HG03066 (cell line): ENCODE results near the gene AOAH.
"Not testable (repeated sequence)": the region's sequence is repeated elsewhere in the genome, so short reads cannot be mapped to it uniquely, and the experiment has no call there.

ENCODE experiments used
- ATAC-seq: cut with Tn5 transposase; IDR thresholded peaks from one replicate; pipeline ENCODE4 v1.9.1; 2021; ENCODE audit warnings: low read depth; ENCODE audit not compliant: unreplicated experiment

Gene AOAH

DNA sequence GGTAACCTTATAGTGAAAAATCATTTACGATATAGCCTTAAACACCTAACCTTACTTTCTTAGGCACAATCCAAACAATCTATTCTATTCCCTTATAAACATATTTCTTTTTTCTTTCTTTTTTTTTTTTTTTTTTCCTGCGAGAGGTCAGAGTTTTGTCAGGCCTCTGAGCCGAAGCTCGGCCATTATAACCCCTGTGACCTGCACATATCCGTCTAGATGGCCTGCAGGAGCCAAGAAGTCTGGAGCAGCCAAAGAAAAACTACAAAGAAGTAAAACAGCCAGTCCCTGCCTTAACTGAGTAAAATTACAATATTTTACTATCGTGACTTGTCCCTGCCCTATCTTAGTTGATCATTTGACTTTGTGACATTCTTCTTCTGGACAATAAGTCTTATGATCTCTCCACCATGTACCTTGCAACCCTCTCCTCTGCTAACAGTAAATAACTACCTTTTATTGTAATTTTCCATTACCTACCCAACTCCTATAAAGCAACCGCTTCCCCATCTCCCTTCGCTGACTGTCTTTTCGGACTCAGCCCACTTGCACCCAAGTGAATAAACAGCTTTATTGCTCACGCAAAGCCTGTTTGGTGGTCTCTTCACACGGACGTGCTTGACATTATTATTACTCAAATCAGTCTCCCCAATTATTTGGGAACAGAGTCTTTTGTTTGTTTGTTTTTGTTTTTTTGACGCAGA lies 64.5 kb downstream of the AOAH start:
- ATAC-seq = no peak

DNA sequence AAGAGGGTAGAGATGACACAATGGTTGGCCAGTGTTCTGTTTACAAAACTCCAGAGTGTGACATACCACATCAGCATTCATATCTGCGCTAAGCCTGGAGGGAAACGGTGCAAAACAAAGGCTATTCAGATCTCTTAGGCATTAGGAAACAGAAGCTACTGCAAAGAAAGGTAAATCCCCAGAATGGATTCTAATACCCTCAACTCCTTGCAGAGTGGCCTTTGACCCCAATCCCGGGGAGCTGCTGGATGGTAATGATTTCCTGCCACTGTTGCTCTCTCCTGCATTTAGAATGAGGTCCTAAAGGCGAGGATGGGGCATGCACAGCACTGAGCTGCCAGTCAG lies 65.2 kb downstream of the AOAH start:
- no peak for ATAC-seq

DNA sequence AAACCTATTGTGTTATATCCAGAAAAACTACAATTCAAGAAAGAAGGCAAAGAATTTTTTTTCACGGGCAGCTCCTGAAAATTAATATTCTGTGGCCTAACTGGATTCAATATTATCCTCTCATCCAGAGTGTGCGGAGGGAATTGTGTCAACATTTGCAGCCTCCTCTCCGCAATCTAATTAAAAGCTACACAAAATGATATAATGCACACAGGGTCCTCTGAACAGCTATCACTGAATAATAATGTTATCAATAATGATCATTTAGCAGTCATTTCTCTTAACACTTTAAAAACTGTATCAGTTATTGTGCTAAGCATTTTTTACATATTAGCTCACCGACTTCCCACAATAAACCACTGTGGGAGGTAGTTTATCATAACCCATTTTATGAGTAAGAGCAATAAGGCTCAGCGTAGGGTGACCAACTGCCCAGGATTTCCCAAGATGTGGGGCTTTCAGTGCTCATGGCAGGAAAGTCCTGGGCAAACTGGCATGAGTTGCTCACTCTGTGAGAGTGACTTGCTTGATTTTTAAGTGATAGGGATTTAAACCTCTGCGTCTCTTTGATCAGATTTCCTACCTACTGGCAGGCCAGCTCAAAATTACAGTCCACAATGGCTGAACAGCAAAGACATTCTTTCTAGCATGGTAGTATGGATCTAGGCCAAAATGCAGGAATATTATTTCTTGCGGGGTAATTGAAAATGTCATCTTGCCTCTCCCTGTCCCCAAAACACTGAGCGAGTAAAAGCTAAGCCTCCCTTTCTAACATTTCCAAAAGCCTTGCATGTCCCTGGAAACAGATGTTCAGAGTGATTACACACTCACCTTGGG lies 65.7 kb downstream of the AOAH start:
- ATAC-seq = no peak

DNA sequence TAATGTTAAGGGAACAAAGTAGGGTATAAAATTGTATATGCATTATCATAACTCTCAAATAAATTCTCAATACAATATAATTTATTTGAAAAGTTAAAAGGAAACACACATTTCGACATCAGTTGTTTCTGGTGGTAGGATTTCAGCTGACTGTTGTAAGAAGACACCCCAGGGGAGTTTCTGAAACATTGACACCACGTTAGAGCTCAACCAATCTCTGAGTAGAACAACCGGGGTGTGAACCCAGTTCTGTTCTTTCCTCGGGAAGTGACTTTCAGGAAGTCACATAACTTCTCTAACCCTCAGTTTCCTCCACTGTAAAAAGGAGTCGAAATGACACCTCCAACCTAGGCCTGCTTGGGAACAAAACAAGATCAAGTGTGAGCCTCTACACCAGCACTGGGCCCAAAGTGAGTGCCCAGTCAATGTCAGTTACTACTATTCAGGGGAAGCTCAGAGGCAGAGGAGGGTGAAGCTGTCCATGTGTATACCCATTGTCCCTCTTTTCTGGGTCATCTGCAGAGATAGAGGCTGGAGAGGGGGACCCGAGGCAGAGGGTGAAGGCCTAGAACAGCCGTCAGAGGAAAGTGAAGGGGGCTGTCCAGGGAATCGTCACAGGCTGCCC lies 67.1 kb downstream of the AOAH start:
- ATAC-seq = no peak

DNA sequence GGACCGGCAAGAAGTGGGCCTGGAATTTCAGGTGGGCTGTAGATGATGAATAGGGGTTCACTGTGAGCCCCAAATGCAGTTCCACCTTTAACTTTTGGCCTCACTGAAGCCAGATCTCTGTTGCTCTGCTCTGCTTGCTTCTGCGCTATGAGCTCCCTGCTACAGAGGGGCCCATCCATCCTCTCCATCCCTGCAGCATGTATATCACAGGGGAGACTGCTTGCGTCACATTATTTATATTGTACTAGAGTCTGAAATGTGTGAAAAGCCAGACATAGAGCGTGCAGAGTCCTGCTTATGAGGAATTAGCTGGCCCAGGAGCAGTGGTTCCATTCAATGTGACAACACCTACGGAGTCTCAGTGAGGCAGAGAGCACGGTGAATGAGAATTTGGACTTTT lies 69.9 kb downstream of the AOAH start:
- ATAC-seq = no peak

DNA sequence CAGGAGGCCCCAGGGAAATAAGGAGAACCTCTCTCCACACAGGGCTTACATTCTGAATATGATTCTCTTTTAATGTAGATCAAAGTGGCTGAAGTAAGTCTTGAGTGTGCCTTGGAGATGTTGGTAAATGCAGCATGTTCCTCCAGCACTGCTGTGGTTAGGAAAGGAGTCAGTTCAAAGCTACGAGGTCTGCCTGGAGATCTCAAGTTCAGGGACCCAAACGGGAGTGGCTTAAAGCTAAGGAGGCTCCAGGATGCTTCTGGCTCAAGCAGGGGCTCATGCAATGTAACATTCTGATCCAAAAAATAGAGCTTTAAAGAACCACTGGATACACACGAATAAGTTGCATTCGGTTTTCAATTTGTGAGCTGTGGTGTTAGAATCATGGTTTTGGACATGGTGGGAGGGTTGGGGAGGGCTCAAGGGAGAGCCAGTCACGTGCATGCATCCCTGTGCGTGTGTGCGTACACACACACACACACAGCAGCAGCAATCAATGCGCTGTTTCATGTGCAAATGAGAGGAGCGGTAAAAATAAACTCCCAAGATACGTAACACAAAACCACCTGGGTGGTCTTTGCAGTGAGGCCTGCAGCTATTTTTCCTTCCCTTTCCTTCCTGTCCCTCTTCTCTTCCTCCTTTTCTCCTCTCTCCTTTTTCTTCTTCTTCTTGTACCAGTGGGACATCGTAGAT lies 70.5 kb downstream of the AOAH start:
- ATAC-seq = no peak

DNA sequence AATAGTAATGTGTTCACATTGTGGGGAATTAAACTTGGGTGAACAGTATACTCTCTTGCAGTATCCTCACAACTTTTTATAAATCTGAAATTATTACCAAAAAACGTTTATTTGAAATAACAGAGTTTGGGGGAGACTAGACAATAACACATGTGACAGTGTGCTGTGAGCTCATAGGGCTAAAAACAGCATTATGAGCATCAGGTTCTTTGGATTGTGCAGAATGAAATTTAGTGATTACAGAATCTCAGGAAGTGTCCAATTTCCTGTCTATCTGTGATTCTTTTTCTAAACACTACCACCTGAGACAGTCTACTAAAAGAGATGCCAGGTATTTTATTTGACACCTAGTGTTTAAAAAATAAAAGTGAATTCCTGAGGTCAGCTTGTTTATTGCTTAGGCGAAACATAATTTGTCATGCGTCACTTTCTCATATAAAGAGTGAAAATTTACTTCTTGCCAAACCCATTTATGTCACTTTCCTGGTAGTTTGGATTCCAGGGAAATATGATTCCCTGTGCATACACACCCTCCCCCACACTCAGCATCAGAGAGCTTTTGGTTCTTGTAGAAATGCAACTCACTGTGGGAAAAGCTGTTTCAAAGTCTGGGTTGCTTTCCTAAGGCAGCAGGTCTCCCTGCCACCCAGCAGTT lies 71.2 kb downstream of the AOAH start:
- ATAC-seq = no peak

DNA sequence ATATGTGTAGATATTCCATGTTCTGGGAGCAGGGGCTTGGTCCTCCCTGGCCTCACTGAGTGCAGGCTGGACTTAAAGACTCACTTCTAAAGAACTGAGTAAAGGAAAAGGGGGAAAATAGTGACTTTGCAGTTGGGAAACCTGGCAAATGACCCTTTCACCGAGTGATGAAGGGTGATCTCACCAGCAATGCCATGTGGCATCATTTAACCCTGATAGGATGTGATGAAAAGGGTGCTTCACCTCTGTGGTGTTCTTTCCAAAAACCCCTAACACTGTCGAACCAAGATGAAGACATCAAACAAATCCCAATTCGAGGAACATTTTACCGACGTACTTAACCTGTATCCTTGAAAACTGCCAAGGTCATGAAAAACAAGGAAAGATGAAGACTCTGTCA lies 71.9 kb downstream of the AOAH start:
- no peak for ATAC-seq

DNA sequence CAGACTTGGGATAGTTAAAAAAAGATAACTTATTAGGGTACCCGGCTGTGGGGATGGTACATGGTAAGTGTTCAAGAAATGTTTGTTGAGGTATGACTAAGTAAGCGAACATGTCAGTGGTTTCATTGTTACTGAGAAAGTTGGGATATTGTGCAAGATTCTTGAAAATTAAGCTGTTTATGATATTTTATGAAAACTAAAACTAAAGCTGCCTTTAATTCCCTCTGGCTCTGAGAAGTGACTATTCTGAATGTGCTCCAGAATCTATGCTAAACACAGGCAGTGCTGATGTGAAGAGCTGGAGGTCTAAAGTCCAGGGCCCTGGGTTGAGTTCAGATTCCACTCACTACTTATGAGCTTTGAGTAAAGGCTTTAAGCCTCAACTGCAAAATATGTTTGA lies 72.9 kb downstream of the AOAH start:
- no peak for ATAC-seq

DNA sequence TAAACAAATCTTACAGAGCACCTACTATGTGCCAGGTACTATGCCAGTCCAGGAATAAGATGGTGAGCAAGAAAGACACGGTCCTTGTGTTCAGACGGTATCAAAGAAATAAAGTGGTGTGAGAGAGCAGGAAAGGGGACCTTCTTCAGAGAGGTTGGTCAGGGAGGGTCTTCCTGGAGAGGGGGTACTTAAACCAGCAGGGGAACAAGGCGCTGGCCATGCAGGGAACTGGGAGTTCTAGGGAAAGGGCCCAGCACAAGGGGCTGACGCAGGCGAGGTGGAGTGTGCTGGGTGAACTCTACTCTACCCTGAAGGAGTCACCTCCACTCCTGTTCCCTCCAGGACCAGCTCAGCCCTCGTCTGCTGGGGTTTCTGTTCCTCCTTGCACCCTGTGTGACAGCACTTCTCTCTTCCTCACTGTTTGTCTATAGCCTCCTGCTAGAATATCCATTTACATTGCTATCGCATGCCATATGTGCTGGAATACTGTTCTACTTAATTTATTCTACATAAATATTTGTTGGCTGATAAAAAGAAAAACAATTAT lies 73.5 kb downstream of the AOAH start:
- ATAC-seq = no peak

DNA sequence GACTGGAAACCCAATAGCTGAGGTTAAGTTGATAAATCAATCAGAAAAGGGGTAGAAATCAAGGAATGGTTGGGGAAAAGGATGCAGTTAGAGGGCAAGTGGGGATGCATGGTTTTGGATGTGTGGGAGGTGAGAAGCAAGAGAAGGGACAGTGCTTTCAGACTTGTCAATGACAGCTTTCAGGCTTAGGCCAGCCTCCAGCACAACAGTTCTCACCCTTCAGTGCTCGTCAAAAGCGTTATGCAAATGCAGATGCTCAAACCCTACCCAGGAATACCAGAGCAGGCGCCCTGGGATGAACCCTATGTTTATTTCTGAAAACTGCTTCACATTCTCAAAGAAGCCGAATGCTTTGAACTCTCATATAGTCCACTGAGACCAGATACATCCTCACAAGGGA lies 74.0 kb downstream of the AOAH start:
- ATAC-seq = no peak

DNA sequence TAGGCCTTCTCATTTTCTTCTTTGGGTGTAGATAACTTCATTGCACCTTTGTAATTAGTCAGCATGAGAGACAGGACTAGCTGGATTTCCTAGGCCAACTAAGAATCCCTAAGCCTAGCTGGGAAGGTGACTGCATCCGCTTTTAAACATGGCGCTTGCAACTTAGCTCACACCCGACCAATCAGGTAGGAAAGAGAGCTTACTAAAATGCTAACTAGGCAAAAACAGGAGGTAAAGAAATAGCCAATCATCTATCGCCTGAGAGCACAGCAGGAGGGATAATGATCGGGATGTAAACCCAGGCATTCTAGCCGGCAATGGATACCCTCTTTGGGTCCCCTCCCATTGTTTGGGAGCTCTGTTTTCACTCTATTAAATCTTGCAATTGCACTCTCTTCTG lies 75.0 kb downstream of the AOAH start:
- not testable (repeated sequence) for ATAC-seq

DNA sequence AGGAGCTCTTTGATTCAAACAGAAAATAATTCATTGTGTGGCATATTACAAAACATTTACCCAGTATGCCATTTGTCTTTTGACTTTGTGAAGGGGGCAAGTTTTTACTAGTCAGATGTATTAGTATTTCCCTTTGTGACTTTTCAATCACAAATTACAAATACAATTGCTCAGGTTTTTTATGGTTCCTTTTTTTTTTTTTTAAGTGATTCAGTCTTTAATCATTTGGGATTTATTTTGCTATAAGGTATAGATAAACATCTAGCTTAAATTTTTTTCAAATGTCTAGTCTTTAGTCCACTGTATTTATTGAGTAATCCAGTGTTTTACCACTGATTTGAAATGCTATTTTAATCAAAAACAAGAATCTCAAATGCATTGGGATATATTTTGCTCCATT lies 75.9 kb downstream of the AOAH start:
- no peak for ATAC-seq

DNA sequence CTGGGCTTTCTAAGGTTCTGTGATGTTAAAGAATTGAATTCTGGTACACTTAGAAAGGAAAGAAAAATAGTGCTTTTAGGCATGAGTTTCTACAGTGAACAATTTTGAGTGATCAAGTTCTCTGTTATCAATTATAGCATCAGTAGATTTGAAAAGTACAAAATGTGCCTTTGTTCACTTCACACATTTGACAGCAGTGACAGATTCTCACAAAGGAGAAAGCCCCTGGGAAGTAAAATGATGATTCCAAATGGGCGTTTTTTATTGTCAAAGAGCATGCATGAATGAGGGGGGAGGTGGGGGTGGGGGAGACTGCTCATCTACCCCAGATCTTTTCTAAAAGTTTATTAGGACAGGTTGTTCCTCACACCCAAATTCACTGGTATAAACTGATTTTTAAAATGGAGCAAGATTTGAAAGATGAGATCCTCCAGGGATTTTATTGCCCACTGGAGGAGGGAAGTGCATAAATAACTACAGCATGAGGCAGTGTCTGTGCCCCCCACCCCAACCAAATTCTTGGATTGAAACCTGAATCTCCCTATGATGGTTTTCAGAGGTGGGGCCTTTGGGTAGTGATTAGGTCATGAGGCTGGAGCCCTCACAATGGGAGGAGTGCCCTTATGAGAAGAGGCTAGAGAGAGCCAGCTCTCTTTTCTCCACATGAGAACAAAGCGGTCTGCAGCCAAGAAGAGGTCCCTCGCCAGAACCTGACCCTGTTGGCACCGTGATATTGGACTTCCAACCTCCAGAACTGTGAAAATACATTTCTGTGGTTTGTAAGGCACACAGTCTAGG lies 79.5 kb downstream of the AOAH start:
- no peak for ATAC-seq

DNA sequence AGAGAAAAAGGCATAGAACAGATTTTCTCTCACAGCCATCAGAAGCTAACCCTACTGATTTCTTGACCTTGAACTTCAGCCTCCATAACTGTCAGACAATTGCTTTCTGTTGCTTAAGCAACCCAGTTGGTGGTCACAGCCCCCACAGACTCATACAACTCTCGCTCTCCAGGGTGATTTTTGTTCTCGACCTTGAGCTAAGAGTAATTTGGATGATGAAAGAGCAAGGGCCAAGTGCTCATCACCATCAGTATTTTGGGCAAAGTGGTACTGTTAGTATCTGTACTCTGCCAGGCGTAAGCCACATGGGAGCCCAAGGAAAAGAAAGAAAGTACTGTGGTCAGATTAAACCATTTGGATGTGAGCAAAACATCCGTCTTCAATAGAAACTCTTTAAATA lies 81.9 kb downstream of the AOAH start:
- ATAC-seq = no peak

DNA sequence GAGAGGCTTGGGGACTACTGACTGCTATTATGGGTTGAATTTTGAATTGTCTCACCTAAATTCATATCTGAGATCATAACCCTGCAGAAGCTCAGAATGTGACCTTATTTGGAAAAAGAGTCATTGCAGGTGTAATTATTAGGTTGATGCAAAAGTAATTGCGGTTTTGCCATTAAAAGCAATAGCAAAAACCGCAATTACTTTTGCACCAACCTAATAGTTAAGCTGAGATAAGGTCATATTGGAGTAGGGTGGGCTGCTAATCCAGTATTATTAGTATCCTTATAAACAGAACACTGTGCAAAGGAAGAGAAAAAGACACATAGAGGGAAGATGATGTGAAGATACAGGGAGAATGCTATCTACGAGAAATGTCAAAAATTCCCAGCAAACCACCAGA lies 82.3 kb downstream of the AOAH start:
- no peak for ATAC-seq

DNA sequence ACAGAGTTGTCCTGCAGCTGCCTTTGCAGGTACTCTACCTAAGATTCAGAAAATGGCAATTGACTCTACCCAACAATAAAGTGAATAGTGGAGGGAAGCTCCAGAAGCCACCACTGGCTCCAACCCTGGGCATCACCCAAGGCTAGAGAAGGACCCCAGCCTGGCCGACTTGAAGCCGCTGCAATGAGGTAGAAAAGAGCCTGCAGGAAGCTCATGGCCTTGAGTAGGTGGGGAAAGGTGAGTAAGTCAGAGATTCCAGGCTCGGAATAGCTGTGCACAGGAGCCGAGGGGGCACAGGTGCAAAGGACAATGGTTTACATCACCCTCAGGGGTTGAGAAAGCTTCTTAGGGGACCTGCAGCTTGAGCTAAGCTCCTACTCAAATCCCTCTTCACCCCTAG lies 83.6 kb downstream of the AOAH start:
- ATAC-seq = no peak

DNA sequence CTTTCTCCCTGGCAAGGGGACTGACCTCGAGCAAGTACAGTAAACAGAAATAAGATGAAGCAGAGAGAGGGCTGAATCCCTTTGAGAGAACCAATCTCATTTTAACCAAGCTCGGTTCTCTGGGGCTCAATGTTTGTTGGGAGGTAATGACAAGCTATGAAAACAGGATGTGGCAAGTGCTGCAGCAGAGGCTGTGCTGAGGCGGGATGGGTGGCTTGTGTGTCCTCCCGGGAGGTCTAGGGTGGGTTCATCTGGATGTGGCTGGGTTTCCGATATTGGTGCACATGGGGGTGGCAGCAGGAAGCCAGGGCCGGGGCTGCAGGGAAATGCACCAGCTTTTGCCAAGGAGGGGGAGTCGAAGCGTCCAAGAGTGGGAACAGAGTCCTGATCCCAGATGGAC lies 84.5 kb downstream of the AOAH start:
- no peak for ATAC-seq

DNA sequence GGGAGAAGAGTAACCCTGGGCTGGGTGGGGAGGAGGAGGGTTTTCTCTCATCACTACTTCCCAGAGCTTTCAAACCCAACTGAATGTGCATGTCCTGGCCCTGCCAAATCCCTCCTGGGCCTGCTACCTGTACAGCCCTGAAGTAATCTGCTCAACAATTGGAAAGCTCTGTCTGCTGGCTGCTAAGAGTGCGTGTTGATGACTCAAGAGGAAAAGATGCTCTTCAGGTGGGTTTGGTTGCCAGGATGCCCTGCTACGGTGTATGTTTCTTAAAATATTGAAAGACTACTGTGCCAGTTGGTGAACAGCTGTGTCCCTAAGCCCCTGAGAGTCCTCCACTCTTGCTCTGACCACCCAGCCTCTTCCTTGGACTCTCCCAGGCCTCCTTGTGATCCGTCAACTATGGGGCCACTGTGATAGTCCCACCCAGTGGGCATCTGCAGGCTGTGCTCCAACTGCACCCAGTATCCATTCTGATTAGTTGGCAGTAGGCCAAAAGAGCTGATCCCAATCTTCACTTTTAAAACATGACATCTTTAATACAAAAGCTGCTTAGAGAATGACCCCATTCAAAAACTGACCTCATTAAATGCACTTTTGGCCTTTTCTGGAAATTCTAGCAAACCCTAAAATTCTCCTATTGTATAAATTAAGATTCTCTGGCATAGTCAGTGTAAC lies 85.6 kb downstream of the AOAH start:
- ATAC-seq = no peak
